A673 (cell line): ENCODE data around the gene RGS1. TPM values are rescaled to one million over a fixed set of nuclear protein-coding genes. Genes with fewer than 3 reads are reported as not detected.
"Not testable (repeated sequence)": the region's sequence is repeated elsewhere in the genome, so short reads cannot be mapped to it uniquely, and the experiment has no call there.

Experiments used
- BruUV-seq: library from RNA; stranded (reverse); fragments of 400-500 nt; replicated peaks from 2 replicates; lab custom pipeline; 2021; lab: Mats Ljungman, UMichigan
- CTCF ChIA-PET: fragments of 300-600 bp; sonication (Branson Sonifier 250); formaldehyde crosslinking; loops from one replicate; lab custom pipeline; 2022; ENCODE audit warnings: antibody characterized with exemption; lab: Charles Lee
- POLR2A ChIA-PET: fragments of 300-600 bp; sonication (Branson Sonifier 250); formaldehyde crosslinking; loops from one replicate; lab custom pipeline; 2022; ENCODE audit warnings: antibody characterized with exemption; ENCODE audit not compliant: low non-redundant PET; lab: Charles Lee
- DNase-seq: peaks from one replicate; pipeline ENCODE4 v3.0.0-alpha.2; 2015; ENCODE audit warnings: low spot score
- H3K27ac ChIP-seq: fragments of 200-600 bp; sonication (generic); 2 replicates; pipeline ENCODE4 v1.5.1; 2016; ENCODE audit warnings: mixed run types, low read depth, mild to moderate bottlenecking, mixed read lengths, antibody characterized with exemption, low read length; ENCODE audit not compliant: poor library complexity, severe bottlenecking
- H3K27me3 ChIP-seq: fragments of 200-600 bp; sonication (generic); replicated peaks from 2 replicates; pipeline ENCODE4 v1.6.1; 2017; ENCODE audit warnings: mixed run types, low read depth, mild to moderate bottlenecking, mixed read lengths, antibody characterized with exemption, low read length; ENCODE audit not compliant: insufficient read depth, poor library complexity
- H3K36me3 ChIP-seq: fragments of 200-600 bp; sonication (generic); 2 replicates; pipeline ENCODE4 v1.6.1; 2016; ENCODE audit warnings: mixed run types, mild to moderate bottlenecking, mixed read lengths, antibody characterized with exemption, low read length; ENCODE audit not compliant: insufficient read depth, poor library complexity, severe bottlenecking
- H3K4me1 ChIP-seq: fragments of 200-600 bp; sonication (generic); 2 replicates; pipeline ENCODE4 v1.6.1; 2017; ENCODE audit warnings: mixed run types, mild to moderate bottlenecking, mixed read lengths, antibody characterized with exemption, low read length; ENCODE audit not compliant: insufficient read depth, poor library complexity, severe bottlenecking
- H3K4me3 ChIP-seq: fragments of 200-600 bp; sonication (generic); 2 replicates; pipeline ENCODE4 v1.5.1; 2016; ENCODE audit warnings: low read depth, mixed run types, mild to moderate bottlenecking, mixed read lengths, low read length; ENCODE audit not compliant: poor library complexity, severe bottlenecking
- H3K9me3 ChIP-seq: fragments of 200-600 bp; sonication (generic); 2 replicates; pipeline ENCODE4 v1.6.1; 2016; ENCODE audit warnings: mixed run types, low read depth, mild to moderate bottlenecking, mixed read lengths, antibody characterized with exemption, low read length; ENCODE audit not compliant: poor library complexity, severe bottlenecking
- EZH2 ChIP-seq: fragments of 200-600 bp; sonication (generic); IDR thresholded peaks from 2 replicates; pipeline ENCODE4 v1.6.1; 2017; ENCODE audit warnings: borderline replicate concordance, low read depth, mild to moderate bottlenecking, mixed read lengths, antibody characterized with exemption, low read length; ENCODE audit not compliant: poor library complexity, severe bottlenecking
- intact Hi-C: fragments of 100-400 bp; cut with micrococcal nuclease; formaldehyde crosslinking; loops from one replicate; pipeline ENCODE4 v1.10.0; 2022; ENCODE audit not compliant: unreplicated experiment
- total RNA-seq: library from RNA; stranded (reverse); gene quantifications from 2 replicates; pipeline ENCODE4 v1.2.3, GENCODE V29; 2021
- TF ChIP-seq, protein P1 (sequence below): fragments of 300-800, 200-600 bp; sonication (generic); conservative IDR thresholded peaks from 2 replicates; pipeline ENCODE4 v1.5.1; 2017; ENCODE audit warnings: low read depth, mild to moderate bottlenecking, antibody characterized with exemption, low read length, moderate library complexity, mixed read lengths

The RGS1 gene
- total RNA-seq, 1 experiment from 2014 or later: not detected

DNA sequence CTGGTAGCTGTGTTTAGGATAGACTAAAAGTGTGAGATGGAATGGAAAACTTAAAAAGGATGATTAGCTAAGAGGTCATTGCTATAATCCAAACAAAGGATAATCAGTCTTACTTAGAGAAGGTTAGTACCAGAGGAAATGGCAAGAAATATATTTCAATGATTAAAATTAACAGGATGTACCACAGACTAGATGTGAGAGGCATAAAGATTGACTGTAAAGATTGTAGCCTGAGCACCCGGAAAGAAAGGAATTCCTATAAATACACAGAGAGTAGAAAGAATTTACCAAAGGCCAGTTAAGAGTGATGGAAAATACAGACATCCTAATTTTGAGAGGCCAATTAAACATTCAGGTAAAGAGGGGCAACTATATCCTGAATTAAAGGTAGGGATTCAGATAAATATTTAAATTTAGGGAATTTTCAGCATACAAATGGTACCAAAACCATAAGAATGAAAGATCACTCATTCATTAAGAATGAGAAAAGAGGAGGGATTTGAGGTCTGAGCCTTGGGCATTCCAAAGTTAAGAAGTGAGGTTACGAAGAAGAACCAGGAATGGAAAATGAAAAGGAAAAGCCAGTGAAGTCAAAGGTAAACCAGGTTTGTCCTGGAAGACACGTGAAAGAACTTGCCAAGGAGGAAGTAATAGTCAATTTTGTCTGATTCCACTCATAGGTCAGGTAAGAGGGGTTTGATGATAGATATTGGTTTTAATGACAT lies 46.4 kb upstream of the RGS1 start:
- DNase-seq: no peak
- no peak for TF ChIP-seq EZH2
- TF ChIP-seq, protein P1, sequence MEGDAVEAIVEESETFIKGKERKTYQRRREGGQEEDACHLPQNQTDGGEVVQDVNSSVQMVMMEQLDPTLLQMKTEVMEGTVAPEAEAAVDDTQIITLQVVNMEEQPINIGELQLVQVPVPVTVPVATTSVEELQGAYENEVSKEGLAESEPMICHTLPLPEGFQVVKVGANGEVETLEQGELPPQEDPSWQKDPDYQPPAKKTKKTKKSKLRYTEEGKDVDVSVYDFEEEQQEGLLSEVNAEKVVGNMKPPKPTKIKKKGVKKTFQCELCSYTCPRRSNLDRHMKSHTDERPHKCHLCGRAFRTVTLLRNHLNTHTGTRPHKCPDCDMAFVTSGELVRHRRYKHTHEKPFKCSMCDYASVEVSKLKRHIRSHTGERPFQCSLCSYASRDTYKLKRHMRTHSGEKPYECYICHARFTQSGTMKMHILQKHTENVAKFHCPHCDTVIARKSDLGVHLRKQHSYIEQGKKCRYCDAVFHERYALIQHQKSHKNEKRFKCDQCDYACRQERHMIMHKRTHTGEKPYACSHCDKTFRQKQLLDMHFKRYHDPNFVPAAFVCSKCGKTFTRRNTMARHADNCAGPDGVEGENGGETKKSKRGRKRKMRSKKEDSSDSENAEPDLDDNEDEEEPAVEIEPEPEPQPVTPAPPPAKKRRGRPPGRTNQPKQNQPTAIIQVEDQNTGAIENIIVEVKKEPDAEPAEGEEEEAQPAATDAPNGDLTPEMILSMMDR: no peak
- Histone ChIP-seq H3K4me1 (peaks cover 29% of the 10 kb centered on the region), H3K27ac (peak overlapping the region; percentile 53), H3K4me3 (no peak overlapping the region), H3K9me3 (no peaks in the 10 kb centered on the region), H3K36me3 (no peaks in the 10 kb centered on the region), H3K27me3 (no peaks in the 10 kb centered on the region)
- intact Hi-C loops: no loop called here
- ChIA-PET POLR2A (no interaction called here), CTCF (no interaction called here)
- no TSS peak for BruUV-seq

DNA sequence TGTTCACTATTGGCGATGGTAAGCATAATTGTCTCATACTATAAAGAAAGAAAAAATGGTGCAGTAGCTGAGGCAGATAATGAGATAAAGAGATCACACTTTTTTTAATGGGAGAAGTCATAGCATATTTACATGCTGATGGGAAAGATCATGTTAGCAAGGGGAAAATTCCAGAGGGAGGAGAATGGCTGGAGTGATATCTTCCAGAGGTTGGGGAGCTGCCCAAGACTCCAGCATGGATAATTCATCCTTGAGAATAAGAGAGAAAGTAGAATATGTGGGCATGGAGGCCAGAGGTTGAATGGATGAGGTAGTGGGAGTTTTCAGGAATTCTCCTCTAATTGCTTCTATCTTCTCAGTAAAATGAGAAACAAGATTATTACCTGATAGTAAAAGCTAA lies 45.8 kb upstream of the RGS1 start:
- TF ChIP-seq, protein P1: no peak
- no peak for TF ChIP-seq EZH2
- no peak for DNase-seq
- peak overlapping the region; percentile 52 for H3K27ac ChIP-seq
- H3K4me3 ChIP-seq: no peak overlapping the region
- no peaks in the 10 kb centered on the region for H3K27me3 ChIP-seq
- H3K36me3 ChIP-seq: no peaks in the 10 kb centered on the region
- POLR2A ChIA-PET: no interaction called here
- H3K9me3 ChIP-seq: no peaks in the 10 kb centered on the region
- no TSS peak for BruUV-seq
- H3K4me1 ChIP-seq: peaks cover 29% of the 10 kb centered on the region
- CTCF ChIA-PET: no interaction called here
- intact Hi-C loops: no loop called here

DNA sequence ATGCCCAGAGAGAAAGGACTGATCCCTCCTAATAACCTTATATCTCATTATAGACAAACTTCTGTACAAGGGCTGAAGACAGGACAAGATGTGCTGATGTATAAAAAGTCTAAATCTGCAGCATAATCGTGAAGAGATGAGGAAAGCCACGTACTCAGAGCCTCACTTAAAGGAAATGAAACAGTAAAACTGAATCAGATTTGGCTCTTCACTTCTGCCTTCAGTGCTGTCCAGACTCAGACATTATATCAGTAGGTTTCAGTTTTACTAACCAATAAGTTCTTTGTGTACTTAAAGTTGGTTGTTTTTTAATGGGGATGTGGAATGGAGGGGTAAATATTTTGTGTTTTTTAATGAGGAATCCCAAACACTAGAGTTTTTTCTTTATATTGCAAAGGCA lies 45.3 kb upstream of the RGS1 start:
- ChIA-PET POLR2A (no interaction called here), CTCF (no interaction called here)
- intact Hi-C loops: no loop called here

DNA sequence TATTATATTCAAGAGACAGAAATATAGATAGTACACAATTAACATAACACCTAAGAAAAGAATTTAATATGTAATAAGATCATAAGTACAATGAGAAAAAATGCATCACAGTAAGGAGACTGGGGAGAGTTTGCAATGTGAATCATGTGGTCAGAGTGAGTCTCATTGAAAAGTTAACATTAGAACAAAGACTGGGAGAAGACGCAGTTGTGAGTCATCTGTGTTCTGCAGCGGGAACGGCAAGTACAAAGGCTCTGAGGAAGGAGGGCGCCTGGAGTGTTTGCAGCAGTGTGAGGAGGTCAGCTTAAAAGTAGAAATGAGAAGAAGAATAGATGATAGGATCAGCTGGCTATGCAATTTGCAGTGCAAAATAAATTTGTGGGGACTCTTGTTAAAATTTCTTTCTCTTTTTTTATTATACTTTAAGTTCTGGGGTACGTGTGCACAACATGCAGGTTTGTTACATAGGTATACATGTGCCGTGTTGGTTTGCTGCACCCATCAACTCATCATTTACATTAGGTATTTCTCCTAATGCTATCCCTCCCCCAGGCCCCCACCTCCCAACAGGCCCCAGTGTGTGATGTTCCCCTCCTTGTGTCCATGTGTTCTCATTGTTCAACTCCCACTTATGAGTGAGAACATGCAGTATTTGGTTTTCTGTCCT lies 44.4 kb upstream of the RGS1 start:
- BruUV-seq, CTCF ChIA-PET, H3K27me3 ChIP-seq, H3K4me3 ChIP-seq, H3K27ac ChIP-seq, intact Hi-C loops, H3K9me3 ChIP-seq, H3K36me3 ChIP-seq, POLR2A ChIA-PET: not testable (repeated sequence)
- H3K4me1 ChIP-seq: peaks cover 29% of the 10 kb centered on the region
- DNase-seq: peak; percentile 77

More for the DNA sequence above, 45.3 kb upstream of the RGS1 start:
- BruUV-seq: no TSS peak
- peaks cover 29% of the 10 kb centered on the region for H3K4me1 ChIP-seq
- no peaks in the 10 kb centered on the region for H3K27me3 ChIP-seq
- H3K27ac ChIP-seq: peak overlapping the region; percentile 52
- no peak overlapping the region for H3K4me3 ChIP-seq
- TF ChIP-seq EZH2: no peak
- TF ChIP-seq, protein P1: no peak
- H3K9me3 ChIP-seq: no peaks in the 10 kb centered on the region
- no peak for DNase-seq
- no peaks in the 10 kb centered on the region for H3K36me3 ChIP-seq
